Peyer's patch (tissue), 4 donors: ENCODE results near the gene SLC5A9. TPM values are rescaled to one million over a fixed set of nuclear protein-coding genes. Genes with fewer than 3 reads are reported as not detected.

Source experiments
- DNase-seq, 3 donors: peaks; one replicate each; pipeline ENCODE4 v3.0.0-alpha.2; 2017 to 2019
- H3K27ac ChIP-seq, 4 donors: fragments of 200-600 bp; sonication (generic); one replicate each; pipeline ENCODE4 v1.5.1; 2016 to 2019
- H3K27me3 ChIP-seq, 2 donors: fragments of 200-600 bp; sonication (generic); one replicate each; pipeline ENCODE4 v1.5.1; 2019
- H3K36me3 ChIP-seq, 3 donors: fragments of 200-600 bp; sonication (generic); one replicate each; pipeline ENCODE4 v1.5.1; 2016 to 2019
- H3K4me1 ChIP-seq, 4 donors: fragments of 200-600 bp; sonication (generic); one replicate each; pipeline ENCODE4 v1.5.1; 2016 to 2019
- H3K4me3 ChIP-seq, 4 donors: fragments of 200-600 bp; sonication (generic); 1 replicate in 3 of 4; 2 replicates in 1 of 4; pipeline ENCODE4 v1.5.1; 2016 to 2019; ENCODE audit warnings: mild to moderate bottlenecking in 1 of 4
- H3K9me3 ChIP-seq, 4 donors: fragments of 200-600 bp; sonication (generic); one replicate each; pipeline ENCODE4 v1.5.1; 2016 to 2019; ENCODE audit warnings: mild to moderate bottlenecking in 1 of 4
- CTCF ChIP-seq, 6 experiments: fragments of 450-650 bp in 4 of 6; fragments of 200-600 bp in 2 of 6; sonication (generic) in 1 of 6; IDR thresholded peaks; one replicate each; pipeline ENCODE4 v1.5.1; 2017 to 2019; ENCODE audit warnings: antibody characterized with exemption in 6 of 6, mild to moderate bottlenecking in 3 of 6, moderate library complexity in 1 of 6
- POLR2A ChIP-seq, 2 donors: fragments of 450-650 bp; IDR thresholded peaks; one replicate each; pipeline ENCODE4 v1.5.1; 2017; ENCODE audit warnings: antibody characterized with exemption in 2 of 2, mild to moderate bottlenecking in 2 of 2, moderate library complexity in 2 of 2
- total RNA-seq, 4 donors: library from RNA; depleted of rRNA; stranded (reverse); fragments of >200 nt; gene quantifications; one replicate each; pipeline ENCODE4 v1.1.0, GENCODE V29; 2016

Gene SLC5A9
- total RNA-seq, 4 donors from 2014 or later: 8.3 to 272 (median 210) TPM

- H3K4me1 ChIP-seq: peaks cover 0 to 10% (median 7%) of the 10 kb centered on the region in 4 donors
- no peak for DNase-seq
- H3K27me3 ChIP-seq: no peaks in the 10 kb centered on the region
- H3K9me3 ChIP-seq: no peaks in the 10 kb centered on the region
- no peak for TF ChIP-seq CTCF (IDR thresholded peaks at IDR 0.05)
- no peak for TF ChIP-seq POLR2A (IDR thresholded peaks at IDR 0.05)
- no peak overlapping the region for H3K4me3 ChIP-seq
- no peak overlapping the region for H3K27ac ChIP-seq
- H3K36me3 ChIP-seq: peaks cover 0 to 17% (median 0%) of the 10 kb centered on the region in 3 donors
Measured at GRCh38 chr1:48225579-48225978, 3.1 kb downstream of the SLC5A9 start.

- TF ChIP-seq POLR2A (IDR thresholded peaks at IDR 0.05): no peak
- no peak for TF ChIP-seq CTCF (IDR thresholded peaks at IDR 0.05)
- Histone ChIP-seq H3K27ac (peak overlapping the region in 1 of 4 donors; percentile 5), H3K4me1 (peaks cover 0 to 10% (median 2%) of the 10 kb centered on the region in 4 donors), H3K4me3 (no peak overlapping the region), H3K27me3 (no peaks in the 10 kb centered on the region), H3K9me3 (no peaks in the 10 kb centered on the region), H3K36me3 (peaks cover 0 to 20% (median 0%) of the 10 kb centered on the region in 3 donors)
- DNase-seq: peak in 1 of 3 donors; percentile 51
Measured at GRCh38 chr1:48227165-48228013, 4.9 kb downstream of the SLC5A9 start.

GRCh38 chr1:48228156-48228555 lies 5.6 kb downstream of the SLC5A9 start:
- H3K27me3 ChIP-seq: no peaks in the 10 kb centered on the region
- H3K36me3 ChIP-seq: peaks cover 0 to 20% (median 0%) of the 10 kb centered on the region in 3 donors
- H3K27ac ChIP-seq: peak overlapping the region in 1 of 4 donors; percentile 5
- H3K9me3 ChIP-seq: no peaks in the 10 kb centered on the region
- peaks cover 0 to 10% (median 0%) of the 10 kb centered on the region in 4 donors for H3K4me1 ChIP-seq
- TF ChIP-seq CTCF (IDR thresholded peaks at IDR 0.05): peak in 2 of 6 experiments; percentile 7 to 9
- no peak for TF ChIP-seq POLR2A (IDR thresholded peaks at IDR 0.05)
- no peak overlapping the region for H3K4me3 ChIP-seq
- DNase-seq: no peak

- Histone ChIP-seq H3K9me3 (no peaks in the 10 kb centered on the region), H3K4me3 (no peak overlapping the region), H3K27ac (no peak overlapping the region), H3K36me3 (peaks cover 0 to 27% (median 0%) of the 10 kb centered on the region in 3 donors), H3K4me1 (peaks cover 0 to 10% (median 0%) of the 10 kb centered on the region in 4 donors), H3K27me3 (no peaks in the 10 kb centered on the region)
- TF ChIP-seq CTCF (IDR thresholded peaks at IDR 0.05) (no peak), POLR2A (IDR thresholded peaks at IDR 0.05) (no peak)
- no peak for DNase-seq
Measured at GRCh38 chr1:48229317-48229716, 6.8 kb downstream of the SLC5A9 start.

- DNase-seq: no peak
- H3K27ac ChIP-seq: no peak overlapping the region
- TF ChIP-seq POLR2A (IDR thresholded peaks at IDR 0.05) (no peak), CTCF (IDR thresholded peaks at IDR 0.05) (no peak)
- no peaks in the 10 kb centered on the region for H3K27me3 ChIP-seq
- peaks cover 0 to 27% (median 0%) of the 10 kb centered on the region in 3 donors for H3K36me3 ChIP-seq
- no peak overlapping the region for H3K4me3 ChIP-seq
- H3K9me3 ChIP-seq: no peaks in the 10 kb centered on the region
- peaks cover 0 to 4% (median 0%) of the 10 kb centered on the region in 4 donors for H3K4me1 ChIP-seq
Measured at GRCh38 chr1:48230236-48230635, 7.7 kb downstream of the SLC5A9 start.
